ENCODE results near the gene CLDN24.

CLDN24 gene

DNA sequence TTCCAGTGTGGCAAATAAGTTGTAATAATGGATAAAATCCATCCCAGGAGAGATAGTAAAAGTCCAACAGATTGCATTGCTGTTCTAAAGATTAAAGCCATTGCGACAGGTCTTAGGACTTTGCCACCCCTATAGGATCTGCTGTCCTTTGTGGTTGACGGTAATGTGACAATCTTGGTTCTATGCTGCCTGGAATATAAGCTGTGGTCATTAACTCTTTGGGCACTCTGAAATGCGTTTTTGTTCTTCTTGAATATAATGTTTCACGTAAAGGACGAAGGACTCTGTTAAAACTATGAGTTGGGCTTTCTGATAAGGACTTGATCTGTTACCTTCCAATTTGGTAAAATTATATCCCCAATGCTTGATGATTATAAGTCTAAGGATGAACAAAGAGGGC lies at the start of gene CLDN24:
CLDN24 (minus strand) TSS at position 101 of the 400 bp plus-strand sequence; CDS start at position 101, 0 bp downstream.
- no peak for DNase-seq

DNA sequence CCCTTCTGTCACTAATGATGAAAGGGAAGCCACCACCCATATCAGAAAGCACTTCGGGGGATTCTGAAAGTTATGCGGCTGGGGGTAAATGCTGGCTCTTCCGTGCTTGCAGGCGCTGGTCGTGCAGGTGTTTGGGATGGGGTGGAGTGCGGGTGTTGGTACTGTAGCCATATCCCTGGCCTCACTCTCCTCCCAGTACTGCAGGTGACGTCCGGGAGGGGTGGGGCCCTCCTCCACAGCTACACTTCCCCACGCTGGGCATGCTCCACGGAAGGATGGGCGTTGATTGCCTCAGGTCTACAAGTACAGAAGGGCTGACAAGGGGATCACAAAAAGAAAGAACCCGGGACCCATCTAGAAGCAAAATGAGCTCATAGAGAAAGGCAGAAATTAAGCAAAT lies 48.6 kb upstream of the CLDN24 start:
- no peak for DNase-seq

DNA sequence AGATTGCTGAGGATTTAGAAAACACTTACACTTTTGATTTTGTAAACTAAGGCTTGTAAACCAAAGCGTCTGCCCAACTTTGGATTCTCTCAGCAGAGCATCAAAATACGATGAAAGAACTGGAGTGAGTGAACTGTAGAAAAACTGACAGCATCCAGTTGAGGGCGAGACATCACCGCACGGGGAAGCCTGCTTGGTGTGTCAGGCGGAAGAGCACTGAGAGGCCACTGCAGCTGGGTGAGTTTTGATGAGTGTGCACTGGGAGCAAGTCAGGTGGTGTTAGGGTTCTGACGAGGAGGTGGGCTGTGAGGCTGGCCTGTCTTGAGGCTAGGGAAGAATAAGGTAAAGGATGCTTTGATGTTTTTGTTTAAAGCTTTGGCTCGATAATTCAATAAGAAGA lies 46.8 kb upstream of the CLDN24 start:
- no peak for DNase-seq

DNA sequence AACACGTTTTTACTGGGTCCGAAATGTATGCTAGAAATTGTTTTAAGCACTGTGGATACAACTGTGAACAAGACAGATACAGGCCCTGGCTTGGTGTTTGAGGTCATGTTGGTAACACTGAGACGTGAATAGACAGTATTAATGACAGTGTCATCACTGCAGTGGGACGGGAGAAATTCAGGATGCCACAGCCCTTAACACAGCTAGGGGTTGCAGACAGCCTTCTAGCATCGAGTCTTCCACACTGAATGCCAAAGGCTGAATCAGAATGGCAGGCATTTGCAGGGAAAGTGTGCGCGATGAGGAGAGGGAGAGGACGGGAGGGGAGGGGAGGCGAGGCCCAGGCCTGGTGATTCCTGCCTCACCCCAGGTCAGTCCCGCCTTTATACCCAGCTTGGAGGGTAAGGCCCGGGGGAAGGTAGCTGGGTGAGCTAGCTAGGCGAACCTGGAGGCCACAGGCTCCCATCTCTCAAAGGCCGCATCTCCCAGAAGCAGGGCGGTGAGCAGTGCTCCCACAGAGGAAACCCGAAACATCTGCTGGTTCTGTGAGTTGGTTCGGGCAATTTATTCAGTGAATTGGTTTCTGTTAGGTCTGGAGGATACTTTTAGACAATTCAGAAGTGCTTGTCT lies 44.1 kb upstream of the CLDN24 start:
- DNase-seq: no peak

DNA sequence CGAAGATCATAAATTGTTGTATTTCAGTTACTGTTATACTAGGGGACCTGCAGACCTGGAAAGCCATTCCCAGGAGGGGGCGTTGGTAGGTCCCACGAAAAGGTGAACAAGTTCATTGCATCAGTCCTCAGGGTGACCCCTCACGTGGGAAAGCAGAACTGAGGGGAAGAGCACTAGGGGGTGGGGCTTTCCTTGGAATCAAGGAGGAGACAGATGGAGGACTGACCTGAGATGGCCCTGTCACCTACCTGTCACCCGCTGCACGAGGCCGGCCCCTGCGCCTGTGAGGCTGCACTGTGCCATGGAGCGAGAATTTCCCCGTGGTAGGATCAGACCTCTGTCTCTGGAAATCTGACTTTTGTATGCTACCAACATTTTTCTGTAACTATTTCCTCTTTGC lies 41.8 kb upstream of the CLDN24 start:
- DNase-seq: no peak

DNA sequence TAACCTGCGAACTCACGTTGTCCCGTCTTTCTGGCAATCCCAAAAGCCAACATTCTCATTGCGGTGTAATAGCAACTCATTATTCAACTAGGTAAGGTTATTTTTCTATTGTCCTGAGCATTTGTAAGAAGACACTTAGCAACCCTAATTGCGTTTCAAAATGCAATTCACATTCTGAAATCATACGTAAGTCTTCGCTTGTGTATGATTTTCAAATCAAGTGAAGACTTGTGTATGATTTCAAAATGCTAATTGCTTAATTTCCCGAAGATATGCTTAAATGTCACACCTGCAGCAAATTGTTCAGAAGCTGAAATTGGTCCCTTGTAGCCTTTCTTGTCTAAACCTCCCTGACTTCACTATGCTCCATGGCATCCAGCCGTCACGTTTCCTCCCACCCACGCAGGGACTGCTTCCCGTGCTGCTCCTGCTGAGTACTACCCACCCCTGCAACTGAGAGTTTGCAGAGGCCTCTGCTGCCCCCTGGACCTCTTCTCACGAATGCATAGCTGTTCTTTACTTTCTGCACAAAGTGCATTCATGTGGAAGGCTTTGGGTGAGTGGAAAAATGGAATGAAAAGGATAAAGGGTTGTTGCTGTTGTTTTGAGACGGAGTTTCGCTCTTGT lies 40.8 kb upstream of the CLDN24 start:
- no peak for DNase-seq

DNA sequence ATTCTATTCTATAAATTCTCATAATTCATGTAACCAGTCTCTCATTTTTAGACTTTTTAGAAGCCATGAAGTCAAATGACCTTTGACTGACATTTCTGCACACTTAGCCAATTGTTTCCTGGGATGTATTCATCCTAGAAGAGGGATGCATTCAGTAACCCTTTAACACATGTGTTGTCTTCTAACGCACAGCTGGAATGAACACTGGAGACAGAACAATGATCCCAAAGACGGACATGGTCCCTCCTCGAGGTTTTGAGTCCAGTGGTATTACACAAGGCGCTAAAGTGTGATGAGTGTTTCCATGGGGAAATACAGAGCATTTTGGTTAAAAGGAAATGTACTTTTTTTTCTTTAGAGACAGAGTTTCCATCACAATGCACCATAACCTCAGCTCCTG lies 39.8 kb upstream of the CLDN24 start:
- DNase-seq: no peak

DNA sequence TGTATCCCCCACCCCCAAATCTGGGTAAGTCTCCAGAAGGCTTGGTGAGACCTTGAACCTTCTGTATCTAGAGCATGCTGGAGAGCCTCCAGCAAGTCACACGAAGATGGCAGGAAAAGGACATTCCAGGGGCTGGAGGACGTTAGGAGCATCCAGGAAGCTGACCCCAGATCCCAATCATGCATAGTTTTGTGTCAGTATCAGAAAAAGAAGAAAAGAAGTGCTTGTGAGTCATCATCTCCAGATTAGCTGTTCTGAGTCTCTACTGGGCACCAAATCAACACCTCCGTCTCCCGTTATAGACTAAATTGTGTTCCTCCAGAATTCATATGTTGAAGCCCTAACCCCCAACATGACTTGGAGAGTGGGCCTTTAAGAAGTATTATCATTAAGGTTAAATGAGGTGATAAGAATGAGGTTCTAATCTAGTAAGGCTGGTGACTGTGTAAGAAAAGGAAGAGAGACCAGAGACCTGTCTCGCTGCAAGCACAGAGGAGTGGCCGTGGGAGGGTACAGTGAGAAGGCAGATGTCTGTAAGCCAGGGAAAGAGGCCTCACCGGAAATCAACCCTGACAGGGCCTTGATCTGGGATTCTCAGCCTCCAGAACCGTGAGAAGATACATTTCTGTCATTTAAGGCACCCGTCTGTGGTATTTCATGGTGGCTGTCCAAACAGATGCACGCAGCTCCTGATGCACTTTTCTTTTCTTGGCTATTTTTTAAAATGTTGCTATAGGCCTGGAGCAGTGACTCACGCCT lies 38.1 kb upstream of the CLDN24 start:
- DNase-seq: no peak

DNA sequence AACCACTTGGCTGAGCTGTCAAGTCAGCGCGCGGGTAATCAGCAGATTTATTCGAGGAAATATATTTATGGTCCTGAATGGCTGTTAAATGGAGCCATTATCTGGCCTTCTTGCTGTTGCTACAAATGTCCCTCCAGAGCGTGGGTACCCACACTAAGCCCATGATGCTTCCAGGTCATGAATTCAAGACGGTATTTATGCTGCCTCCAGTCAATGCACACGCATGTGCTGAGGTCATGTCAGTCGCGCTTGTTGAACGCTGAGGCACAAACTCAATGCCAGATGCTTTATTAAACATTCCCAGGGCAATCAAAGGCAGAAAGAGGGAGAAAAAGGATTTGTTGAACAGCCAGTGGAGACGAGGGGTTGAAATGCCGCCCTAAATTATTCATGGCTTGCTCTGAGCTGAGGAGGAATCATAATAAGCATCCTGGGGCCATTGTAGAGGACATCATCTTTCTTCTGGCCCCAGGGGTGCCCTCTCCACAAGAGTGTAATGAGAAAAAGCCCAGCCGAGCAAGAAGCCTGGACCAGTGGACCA lies 36.1 kb upstream of the CLDN24 start:
- DNase-seq: no peak

DNA sequence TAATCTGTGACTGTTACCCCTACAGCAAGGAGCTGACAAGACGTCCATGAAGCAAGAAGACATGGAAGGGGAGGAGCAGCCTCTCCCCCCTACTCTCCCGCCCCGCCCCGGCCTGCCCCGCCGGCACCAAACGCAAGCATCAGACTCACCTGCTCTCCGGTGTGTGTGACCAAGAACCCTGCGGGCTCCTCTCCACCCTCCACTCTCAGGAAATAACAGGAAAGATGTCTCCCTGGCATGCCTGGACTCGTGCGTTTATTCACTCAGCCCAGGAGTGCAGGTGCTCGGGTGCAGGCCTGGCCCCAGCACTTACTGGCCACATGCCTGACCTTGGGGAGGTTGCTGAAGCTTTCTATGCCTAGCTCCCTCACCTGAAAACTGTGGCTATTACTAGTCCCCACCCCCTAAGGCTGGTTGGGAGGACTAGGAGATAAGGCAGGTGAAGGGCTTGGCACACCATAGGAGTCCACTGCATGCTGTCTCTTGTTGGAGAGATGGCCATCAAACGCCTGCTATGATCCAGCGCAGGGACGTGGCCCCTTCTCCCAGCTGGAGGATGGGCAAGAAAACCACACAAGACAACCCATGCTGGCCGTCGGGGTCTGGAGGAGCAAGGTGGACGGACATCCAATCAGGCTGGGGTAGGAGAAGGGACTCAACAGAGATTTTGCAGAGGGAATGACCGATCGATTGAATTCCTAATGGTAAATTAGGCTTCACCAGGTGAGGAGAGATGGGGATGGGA lies 34.9 kb upstream of the CLDN24 start:
- DNase-seq: no peak

DNA sequence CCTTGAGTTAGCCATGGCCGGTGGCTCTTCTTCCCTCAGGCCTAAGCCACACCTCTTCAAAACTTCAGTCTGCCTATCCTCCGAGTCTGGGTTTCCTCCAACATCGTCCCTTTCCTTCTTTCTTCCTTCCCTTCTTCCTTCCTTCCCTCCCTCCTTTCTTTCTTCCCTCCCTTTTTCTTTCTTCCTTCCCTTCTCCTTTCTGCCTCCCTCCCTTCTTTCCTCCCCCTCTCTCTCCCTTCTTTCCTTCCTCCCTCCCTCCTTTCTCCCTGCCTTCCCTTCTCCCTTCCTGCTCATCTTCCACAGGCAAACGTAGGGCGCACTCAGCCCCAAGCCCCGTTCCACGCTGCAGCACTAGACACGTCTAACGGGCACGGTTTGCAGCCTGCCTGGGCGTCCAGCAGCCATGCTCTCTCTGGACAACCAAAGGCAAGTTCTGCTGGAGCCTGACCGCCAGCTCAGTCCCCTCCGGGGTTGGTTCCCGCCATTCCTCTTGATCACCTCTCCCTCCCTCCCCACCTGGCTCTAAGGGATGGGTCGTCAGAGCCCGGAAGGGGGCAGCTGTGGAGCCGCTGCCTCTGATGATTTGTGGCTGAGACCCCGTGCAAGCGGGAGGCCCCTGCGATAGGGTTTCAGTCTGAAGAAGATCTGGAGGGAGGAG lies 34.1 kb upstream of the CLDN24 start:
- no peak for DNase-seq

DNA sequence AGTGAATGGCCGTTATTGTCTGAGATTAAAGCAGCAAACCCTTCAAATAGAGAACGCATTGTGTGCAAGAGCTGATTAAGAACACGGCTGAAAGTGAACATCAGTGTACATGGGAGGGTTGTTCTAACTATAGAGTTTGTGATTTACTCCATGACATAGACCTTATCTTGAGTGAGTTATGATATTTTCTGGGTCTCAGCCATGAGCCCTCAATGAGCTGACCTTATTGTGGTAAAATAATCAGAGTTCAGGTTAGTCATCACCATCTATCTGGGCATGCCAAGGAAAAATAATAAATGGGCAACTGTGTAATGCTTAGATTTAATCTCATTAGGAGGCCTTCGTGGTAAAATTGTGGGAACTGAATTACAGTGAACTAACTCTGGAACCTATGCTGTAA lies 33.2 kb upstream of the CLDN24 start:
- no peak for DNase-seq

DNA sequence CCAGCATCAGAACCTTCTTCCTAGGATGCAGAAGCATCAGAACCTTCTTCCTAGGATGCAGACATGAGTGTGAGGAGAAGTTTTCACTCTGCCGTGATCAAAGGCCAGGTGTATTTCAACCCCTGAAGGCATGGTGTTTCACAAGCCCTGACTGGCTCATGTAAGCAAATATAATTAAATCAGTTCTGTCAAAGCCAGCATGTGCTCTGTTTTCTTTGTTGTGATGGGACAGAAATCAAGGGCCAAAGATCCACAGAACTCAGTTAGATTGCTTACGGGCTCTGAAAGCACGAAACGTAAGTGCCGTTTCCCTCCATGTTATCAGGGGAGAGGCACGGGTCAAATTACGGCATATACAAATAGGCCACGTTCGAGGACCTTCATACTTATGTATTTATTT lies 32.0 kb upstream of the CLDN24 start:
- DNase-seq: no peak

DNA sequence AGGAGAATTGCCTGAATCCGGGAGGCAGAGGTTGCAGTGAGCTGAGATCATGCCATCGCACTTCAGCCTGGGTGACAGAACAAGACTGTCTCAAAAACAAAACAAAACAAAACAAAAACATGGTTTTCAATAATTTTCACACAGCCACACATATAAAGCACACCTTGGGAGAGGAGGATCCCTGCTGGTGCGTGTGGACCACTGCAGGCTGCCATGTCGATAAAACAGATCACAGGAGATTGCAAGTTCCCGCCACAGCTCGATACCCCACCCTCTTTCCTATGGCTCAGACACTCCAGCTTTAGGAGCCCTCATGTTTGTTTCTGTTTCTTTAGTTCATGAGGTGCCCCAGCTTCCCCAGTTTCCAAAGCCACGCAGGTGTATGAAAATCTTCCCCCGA lies 31.3 kb upstream of the CLDN24 start:
- DNase-seq: no peak

DNA sequence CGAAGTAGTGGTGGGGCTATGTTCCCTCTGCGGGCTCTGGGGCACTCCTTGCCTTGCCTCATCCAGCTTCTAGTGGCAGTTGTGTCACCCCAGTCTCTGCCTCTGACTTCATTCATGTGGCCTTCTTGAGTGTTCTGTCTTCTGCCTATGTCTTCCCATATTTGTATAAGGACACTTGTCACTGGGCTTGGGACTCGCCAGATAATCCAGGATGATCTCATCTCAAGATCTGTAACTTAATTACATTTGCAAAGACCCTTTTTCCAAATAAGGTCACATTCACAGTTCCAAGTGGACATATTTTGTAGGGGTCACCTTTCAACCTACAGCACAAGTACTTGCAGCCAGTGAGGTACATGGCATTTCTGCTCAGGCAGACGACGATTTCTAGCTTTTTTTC lies 30.3 kb upstream of the CLDN24 start:
- DNase-seq: no peak

DNA sequence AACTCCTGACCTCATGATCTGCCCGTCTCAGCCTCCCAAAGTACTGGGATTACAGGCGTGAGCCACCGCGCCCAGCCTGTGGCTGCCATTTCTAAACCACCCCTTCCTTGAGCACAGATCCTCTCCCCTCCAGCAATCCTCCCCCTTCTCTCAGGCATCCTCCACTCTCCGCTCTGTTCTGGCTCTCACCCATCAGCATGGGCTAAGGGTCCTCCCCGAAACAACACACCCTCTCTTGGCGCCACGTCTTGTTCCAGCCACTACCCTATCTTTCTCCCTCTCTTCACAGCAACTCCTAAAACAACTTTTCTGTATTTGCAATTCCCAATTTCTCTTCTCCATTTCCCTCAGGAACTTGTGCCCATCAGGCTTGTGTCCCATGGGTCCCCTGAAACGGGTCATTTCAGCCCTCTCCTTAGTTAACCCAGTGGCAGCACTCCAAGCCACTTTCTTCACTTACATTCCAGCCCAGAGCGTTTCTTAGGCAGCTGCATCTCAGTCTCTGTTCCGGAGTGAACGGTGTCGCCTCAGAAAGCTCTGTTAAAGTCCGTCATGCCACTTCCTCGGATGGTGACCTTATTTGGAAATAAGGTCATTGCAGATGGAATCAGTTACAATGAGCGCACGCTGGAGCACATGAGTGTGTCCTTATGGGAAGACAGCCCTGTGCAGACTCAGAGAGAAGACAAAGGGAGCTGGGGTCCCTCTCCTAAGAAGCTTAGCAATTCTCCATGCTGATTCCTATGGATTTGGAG lies 28.3 kb upstream of the CLDN24 start:
- no peak for DNase-seq

DNA sequence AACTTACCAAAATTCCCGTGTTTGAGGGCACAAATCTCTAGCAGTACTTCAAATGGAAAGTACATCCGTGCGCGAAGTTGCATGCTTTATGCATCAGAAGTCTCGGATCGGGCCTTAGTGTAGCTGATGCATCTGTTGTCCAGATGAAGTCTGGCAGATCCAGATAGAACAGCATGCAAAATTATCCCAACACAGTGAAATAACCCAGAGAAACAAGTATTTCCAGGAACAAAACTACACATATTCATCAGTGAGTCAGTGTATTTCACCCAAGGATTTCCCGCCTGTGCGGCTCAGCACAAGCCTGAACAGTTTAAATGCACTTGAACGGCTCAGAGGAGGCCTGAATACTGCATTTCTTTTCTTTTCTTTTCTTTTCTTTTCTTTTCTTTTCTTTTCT lies 27.4 kb upstream of the CLDN24 start:
- no peak for DNase-seq

DNA sequence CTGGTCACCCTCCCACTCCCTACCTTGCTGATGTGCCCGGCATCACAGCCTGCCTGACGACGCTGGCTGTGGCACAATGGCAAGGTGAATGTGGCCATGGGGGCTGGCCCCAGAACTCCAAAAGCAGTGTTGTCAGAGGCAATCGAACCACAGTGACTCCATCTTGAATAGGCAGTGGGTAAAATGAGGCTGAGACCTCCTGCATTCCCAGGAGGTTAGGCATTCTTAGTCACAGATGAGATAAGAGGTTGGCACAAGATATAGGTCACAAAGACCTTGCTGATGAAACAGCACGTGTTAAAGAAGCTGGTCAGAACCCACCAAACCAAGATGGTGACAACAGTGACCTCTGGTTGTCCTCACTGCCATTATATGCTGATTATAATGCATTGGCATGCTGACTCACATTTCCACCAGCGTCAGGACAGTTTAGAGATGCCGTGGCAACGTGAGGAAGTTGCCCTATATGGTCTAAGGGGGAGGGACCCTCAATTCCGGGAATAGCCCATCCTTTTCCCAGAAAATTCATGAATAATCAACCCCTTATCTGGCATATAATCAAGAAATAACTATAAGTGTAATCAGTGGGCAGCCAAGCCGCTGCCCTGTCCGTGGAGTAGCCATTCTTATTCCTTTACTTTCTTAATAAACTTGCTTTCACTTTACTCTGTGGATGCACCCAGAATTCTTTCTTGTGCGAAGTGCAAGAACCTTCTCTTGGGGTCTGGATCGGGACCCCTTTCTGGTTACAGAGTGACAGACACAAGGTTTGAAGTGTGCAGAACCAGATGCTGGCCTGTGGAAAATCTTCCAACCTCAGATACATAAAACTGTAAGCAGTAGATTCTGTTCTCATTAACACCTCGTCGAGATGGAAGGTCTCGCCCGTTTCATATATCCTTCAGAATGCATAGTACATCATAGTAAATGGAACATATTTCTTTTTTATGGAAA lies 26.8 kb upstream of the CLDN24 start:
- DNase-seq: no peak

DNA sequence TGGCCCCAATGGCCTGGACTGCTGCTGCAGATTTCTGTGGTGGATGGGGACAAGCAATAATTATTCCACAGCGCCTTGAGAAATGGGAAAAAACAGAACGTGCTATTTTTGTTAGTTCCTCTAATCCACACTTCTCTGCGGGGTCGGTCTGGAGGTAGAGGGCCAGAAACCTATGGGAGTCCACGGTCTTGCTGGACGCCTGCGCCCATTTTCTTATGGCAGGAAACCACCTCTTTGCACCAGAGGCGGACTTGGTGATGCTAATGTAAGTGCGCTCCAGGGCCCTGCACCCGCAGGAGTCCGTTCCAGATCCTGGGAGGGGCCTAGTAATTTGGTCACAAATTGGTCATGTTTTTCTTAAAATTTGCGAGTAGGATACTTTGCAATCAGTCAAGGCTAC lies 25.9 kb upstream of the CLDN24 start:
- no peak for DNase-seq

DNA sequence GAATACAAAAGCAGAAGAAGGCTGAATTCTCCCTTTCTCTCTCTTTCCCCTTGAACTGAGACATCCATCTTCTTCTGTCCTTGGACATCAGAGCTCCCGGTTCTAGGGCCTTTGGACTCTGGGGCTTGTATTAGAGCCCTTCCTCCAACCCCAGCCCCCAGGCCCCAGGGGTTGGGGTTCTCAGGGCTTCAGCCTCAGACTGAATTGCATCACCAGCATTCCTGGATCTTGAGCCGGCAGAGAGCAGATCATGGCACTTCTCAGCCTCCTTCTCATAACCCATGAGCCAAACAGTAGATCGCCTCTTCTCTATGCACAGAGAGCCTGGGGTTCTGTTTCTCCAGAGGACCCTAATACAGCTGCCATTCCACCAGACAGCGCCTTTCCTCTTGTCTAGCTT lies 25.3 kb upstream of the CLDN24 start:
- no peak for DNase-seq

DNA sequence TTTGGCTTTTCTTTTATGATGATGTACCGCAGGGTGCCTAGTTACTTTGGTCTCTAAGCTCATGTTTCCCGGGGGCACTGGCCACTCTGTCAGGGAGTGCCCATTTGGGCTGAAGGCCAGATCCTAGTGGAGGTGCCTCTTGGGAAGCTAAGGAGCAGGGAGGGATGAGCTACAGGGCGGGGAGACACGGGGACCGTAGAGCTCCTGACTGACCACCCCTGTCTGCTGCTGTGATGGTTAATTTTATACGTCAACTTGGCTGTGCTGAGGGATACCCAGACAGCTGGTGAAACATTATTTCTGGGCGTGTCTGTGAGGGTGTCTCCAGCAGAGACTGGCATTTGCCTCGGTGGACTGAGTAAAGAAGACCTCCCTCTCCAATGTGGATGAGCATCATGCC lies 24.9 kb upstream of the CLDN24 start:
- no peak for DNase-seq

Measured in activated T-cell treated with anti-CD3 and anti-CD28 coated beads, Interleukin-2, amount 50 U/mL, for 1 hour (primary cell).